Immature natural killer cell (primary cell): Measurements from ENCODE around the gene ASPHD2. TPM values are rescaled to one million over a fixed set of nuclear protein-coding genes. Genes with fewer than 3 reads are reported as not detected.

Source experiments
- DNase-seq, 3 donors: peaks; one replicate each; pipeline ENCODE4 v3.0.0; 2022; ENCODE audit warnings: mixed read lengths in 1 of 3
- H3K27ac Mint-ChIP-seq, 6 donors: one replicate each; pipeline ENCODE4 v1.8.0; 2020; ENCODE audit warnings: mixed read lengths in 6 of 6, mild to moderate bottlenecking in 5 of 6, inconsistent platforms in 4 of 6, moderate library complexity in 3 of 6
- H3K27me3 Mint-ChIP-seq, 3 donors: one replicate each; pipeline ENCODE4 v1.8.0; 2020 to 2021; ENCODE audit warnings: low read depth in 3 of 3, mild to moderate bottlenecking in 3 of 3, mixed read lengths in 3 of 3, moderate library complexity in 3 of 3, inconsistent platforms in 1 of 3
- H3K36me3 Mint-ChIP-seq, 3 donors: one replicate each; pipeline ENCODE4 v1.8.0; 2020; ENCODE audit warnings: mixed read lengths in 3 of 3, inconsistent platforms in 2 of 3, mild to moderate bottlenecking in 2 of 3
- H3K4me1 Mint-ChIP-seq, 2 donors: one replicate each; pipeline ENCODE4 v1.8.0; 2020; ENCODE audit warnings: inconsistent platforms in 2 of 2, mild to moderate bottlenecking in 2 of 2, mixed read lengths in 2 of 2, moderate library complexity in 1 of 2
- H3K4me3 Mint-ChIP-seq, 5 donors: one replicate each; pipeline ENCODE4 v1.8.0; 2020; ENCODE audit warnings: mild to moderate bottlenecking in 5 of 5, mixed read lengths in 5 of 5, inconsistent platforms in 3 of 5, moderate library complexity in 3 of 5
- H3K9me3 Mint-ChIP-seq, 6 donors: one replicate each; pipeline ENCODE4 v1.8.0; 2020; ENCODE audit warnings: mild to moderate bottlenecking in 6 of 6, mixed read lengths in 6 of 6, inconsistent platforms in 4 of 6, moderate library complexity in 3 of 6
- polyA plus RNA-seq, 3 donors: library from polyadenylated mRNA; unstranded; fragments of 300-500 nt; fragmentation: Illumina TruSeq; gene quantifications; one replicate each; pipeline ENCODE4 v1.2.3, GENCODE V29; 2021

Gene ASPHD2
- polyA plus RNA-seq, 3 donors from 2014 or later: 1.5 to 2.2 (median 1.8) TPM

- Mint-ChIP-seq H3K36me3 (peaks cover 5 to 38% (median 10%) of the 10 kb centered on the region in 3 donors), H3K4me1 (no peaks in the 10 kb centered on the region), H3K4me3 (no peak overlapping the region), H3K27me3 (peaks cover 0 to 2% (median 0%) of the 10 kb centered on the region in 3 donors), H3K9me3 (no peaks in the 10 kb centered on the region), H3K27ac (no peak overlapping the region)
- peak in 2 of 3 donors; percentile 18 to 28 for DNase-seq
Observed at GRCh38 chr22:26461188-26461810, 32.2 kb downstream of the ASPHD2 start.

- peaks cover 0 to 2% (median 0%) of the 10 kb centered on the region in 3 donors for H3K27me3 Mint-ChIP-seq
Observed at GRCh38 chr22:26462051-26462450, 33.0 kb downstream of the ASPHD2 start.

GRCh38 chr22:26462641-26463040 lies 33.6 kb downstream of the ASPHD2 start:
- DNase-seq: no peak
- Mint-ChIP-seq H3K27me3 (peaks cover 0 to 2% (median 0%) of the 10 kb centered on the region in 3 donors), H3K27ac (peak overlapping the region in 1 of 6 donors; percentile 30), H3K4me3 (no peak overlapping the region), H3K9me3 (no peaks in the 10 kb centered on the region), H3K36me3 (peaks cover 2 to 43% (median 15%) of the 10 kb centered on the region in 3 donors), H3K4me1 (no peaks in the 10 kb centered on the region)

More at GRCh38 chr22:26462051-26462450, 33.0 kb downstream of the ASPHD2 start:
- H3K36me3 Mint-ChIP-seq: peaks cover 5 to 45% (median 17%) of the 10 kb centered on the region in 3 donors
- H3K4me3 Mint-ChIP-seq: no peak overlapping the region
- H3K9me3 Mint-ChIP-seq: no peaks in the 10 kb centered on the region
- no peak overlapping the region for H3K27ac Mint-ChIP-seq
- no peaks in the 10 kb centered on the region for H3K4me1 Mint-ChIP-seq
- DNase-seq: no peak

- DNase-seq: no peak
- no peaks in the 10 kb centered on the region for H3K4me1 Mint-ChIP-seq
- no peak overlapping the region for H3K27ac Mint-ChIP-seq
- no peaks in the 10 kb centered on the region for H3K9me3 Mint-ChIP-seq
- H3K4me3 Mint-ChIP-seq: no peak overlapping the region
- H3K27me3 Mint-ChIP-seq: peaks cover 0 to 2% (median 0%) of the 10 kb centered on the region in 3 donors
- H3K36me3 Mint-ChIP-seq: peaks cover 3 to 41% (median 13%) of the 10 kb centered on the region in 3 donors
Observed at GRCh38 chr22:26463101-26463661, 34.1 kb downstream of the ASPHD2 start.

GRCh38 chr22:26463688-26464087 lies 34.6 kb downstream of the ASPHD2 start:
- Mint-ChIP-seq H3K4me1 (no peaks in the 10 kb centered on the region), H3K9me3 (no peaks in the 10 kb centered on the region), H3K27ac (no peak overlapping the region), H3K4me3 (no peak overlapping the region), H3K36me3 (peaks cover 6 to 46% (median 16%) of the 10 kb centered on the region in 3 donors), H3K27me3 (peaks cover 0 to 2% (median 0%) of the 10 kb centered on the region in 3 donors)
- no peak for DNase-seq

- no peak overlapping the region for H3K27ac Mint-ChIP-seq
- peaks cover 0 to 2% (median 0%) of the 10 kb centered on the region in 3 donors for H3K27me3 Mint-ChIP-seq
- DNase-seq: no peak
- no peaks in the 10 kb centered on the region for H3K9me3 Mint-ChIP-seq
- no peak overlapping the region for H3K4me3 Mint-ChIP-seq
- no peaks in the 10 kb centered on the region for H3K4me1 Mint-ChIP-seq
- H3K36me3 Mint-ChIP-seq: peaks cover 12 to 52% (median 22%) of the 10 kb centered on the region in 3 donors
Observed at GRCh38 chr22:26464312-26464711, 35.3 kb downstream of the ASPHD2 start.

- H3K4me3 Mint-ChIP-seq: no peak overlapping the region
- H3K27ac Mint-ChIP-seq: no peak overlapping the region
- peaks cover 24 to 58% (median 30%) of the 10 kb centered on the region in 3 donors for H3K36me3 Mint-ChIP-seq
- DNase-seq: no peak
- peaks cover 0 to 2% (median 0%) of the 10 kb centered on the region in 3 donors for H3K27me3 Mint-ChIP-seq
- no peaks in the 10 kb centered on the region for H3K9me3 Mint-ChIP-seq
- no peaks in the 10 kb centered on the region for H3K4me1 Mint-ChIP-seq
Observed at GRCh38 chr22:26466196-26466595, 37.1 kb downstream of the ASPHD2 start.

- H3K9me3 Mint-ChIP-seq: no peaks in the 10 kb centered on the region
- no peak overlapping the region for H3K4me3 Mint-ChIP-seq
- no peak for DNase-seq
- H3K27ac Mint-ChIP-seq: no peak overlapping the region
- H3K36me3 Mint-ChIP-seq: peaks cover 24 to 67% (median 36%) of the 10 kb centered on the region in 3 donors
- H3K27me3 Mint-ChIP-seq: peaks cover 0 to 3% (median 0%) of the 10 kb centered on the region in 3 donors
- H3K4me1 Mint-ChIP-seq: peaks cover 11 to 13% of the 10 kb centered on the region in 2 donors
Observed at GRCh38 chr22:26470807-26471206, 41.7 kb downstream of the ASPHD2 start.

- Mint-ChIP-seq H3K4me1 (peaks cover 11 to 13% of the 10 kb centered on the region in 2 donors), H3K9me3 (no peaks in the 10 kb centered on the region), H3K4me3 (no peak overlapping the region), H3K27ac (no peak overlapping the region), H3K36me3 (peaks cover 25 to 61% (median 33%) of the 10 kb centered on the region in 3 donors), H3K27me3 (peaks cover 0 to 3% (median 0%) of the 10 kb centered on the region in 3 donors)
- no peak for DNase-seq
Observed at GRCh38 chr22:26471522-26471921, 42.5 kb downstream of the ASPHD2 start.

- peak overlapping the region; percentile 71 to 87 (median 84) for H3K27ac Mint-ChIP-seq
- DNase-seq: no peak
- H3K27me3 Mint-ChIP-seq: peaks cover 0 to 3% (median 0%) of the 10 kb centered on the region in 3 donors
- peaks cover 23 to 61% (median 31%) of the 10 kb centered on the region in 3 donors for H3K36me3 Mint-ChIP-seq
- H3K4me1 Mint-ChIP-seq: peaks cover 25 to 28% of the 10 kb centered on the region in 2 donors
- H3K9me3 Mint-ChIP-seq: no peaks in the 10 kb centered on the region
- H3K4me3 Mint-ChIP-seq: peak overlapping the region; percentile 39 to 81 (median 70)
Observed at GRCh38 chr22:26474682-26475081, 45.6 kb downstream of the ASPHD2 start.

GRCh38 chr22:26476705-26477340 lies 47.8 kb downstream of the ASPHD2 start:
- H3K4me3 Mint-ChIP-seq: no peak overlapping the region
- peaks cover 15 to 49% (median 24%) of the 10 kb centered on the region in 3 donors for H3K36me3 Mint-ChIP-seq
- peak overlapping the region in 3 of 6 donors; percentile 18 to 47 (median 18) for H3K27ac Mint-ChIP-seq
- H3K4me1 Mint-ChIP-seq: peaks cover 38 to 40% of the 10 kb centered on the region in 2 donors
- H3K27me3 Mint-ChIP-seq: peaks cover 0 to 3% (median 0%) of the 10 kb centered on the region in 3 donors
- no peaks in the 10 kb centered on the region for H3K9me3 Mint-ChIP-seq
- DNase-seq: no peak

- peaks cover 0 to 4% (median 0%) of the 10 kb centered on the region in 3 donors for H3K27me3 Mint-ChIP-seq
- no peak for DNase-seq
- peaks cover 43 to 45% of the 10 kb centered on the region in 2 donors for H3K4me1 Mint-ChIP-seq
- H3K36me3 Mint-ChIP-seq: peaks cover 15 to 44% (median 24%) of the 10 kb centered on the region in 3 donors
- peak overlapping the region in 2 of 6 donors; percentile 18 to 22 for H3K27ac Mint-ChIP-seq
- H3K9me3 Mint-ChIP-seq: no peaks in the 10 kb centered on the region
- no peak overlapping the region for H3K4me3 Mint-ChIP-seq
Observed at GRCh38 chr22:26477341-26477731, 48.3 kb downstream of the ASPHD2 start.

GRCh38 chr22:26479043-26479791 lies 50.2 kb downstream of the ASPHD2 start:
- peaks cover 4 to 15% (median 9%) of the 10 kb centered on the region in 3 donors for H3K27me3 Mint-ChIP-seq
- peak overlapping the region; percentile 5 to 52 (median 19) for H3K4me3 Mint-ChIP-seq
- H3K4me1 Mint-ChIP-seq: peaks cover 56 to 57% of the 10 kb centered on the region in 2 donors
- H3K36me3 Mint-ChIP-seq: peaks cover 15 to 32% (median 16%) of the 10 kb centered on the region in 3 donors
- no peaks in the 10 kb centered on the region for H3K9me3 Mint-ChIP-seq
- H3K27ac Mint-ChIP-seq: peak overlapping the region in 5 of 6 donors; percentile 9 to 63 (median 46)
- DNase-seq: no peak
